Mesenchymal stem cell (in vitro differentiated cells and primary cell): ENCODE results near the gene AXIN2.
A peak's percentile ranks its signal among the peaks of the same experiment; 100 is the strongest.

Experiments
- DNase-seq: peaks from one replicate; pipeline ENCODE4 v3.0.0-alpha.2; 2013
- H2AFZ ChIP-seq: one replicate; pipeline ENCODE4 v1.6.1; 2013; ENCODE audit warnings: low read depth, mild to moderate bottlenecking, control low read depth, inconsistent platforms, low read length, moderate library complexity
- H2AK5ac ChIP-seq: 2 replicates; pipeline ENCODE4 v1.6.1; 2013; ENCODE audit warnings: low read length, moderate library complexity, mild to moderate bottlenecking, inconsistent platforms; ENCODE audit not compliant: severe bottlenecking
- H2BK120ac ChIP-seq: one replicate; pipeline ENCODE4 v1.6.1; 2013; ENCODE audit warnings: low read depth, mild to moderate bottlenecking, inconsistent platforms, low read length, moderate library complexity
- H2BK12ac ChIP-seq, 2 experiments: one replicate each; pipeline ENCODE4 v1.6.1; 2013; ENCODE audit warnings: inconsistent platforms in 2 of 2, low read length in 2 of 2, mild to moderate bottlenecking in 2 of 2, moderate library complexity in 2 of 2, control low read depth in 1 of 2
- H2BK15ac ChIP-seq: one replicate; pipeline ENCODE4 v1.6.1; 2013; ENCODE audit warnings: mild to moderate bottlenecking, low read depth, inconsistent platforms; ENCODE audit not compliant: poor library complexity, severe bottlenecking
- H2BK5ac ChIP-seq: 2 replicates; pipeline ENCODE4 v1.6.1; 2013; ENCODE audit warnings: low read depth, mild to moderate bottlenecking, low read length, control low read depth, inconsistent platforms; ENCODE audit not compliant: poor library complexity, severe bottlenecking
- H3K14ac ChIP-seq, 2 experiments: one replicate each; pipeline ENCODE4 v1.6.1; 2013; ENCODE audit warnings: inconsistent platforms in 2 of 2, low read length in 2 of 2, control low read depth in 1 of 2, mild to moderate bottlenecking in 1 of 2, moderate library complexity in 1 of 2
- H3K18ac ChIP-seq, 2 experiments: one replicate each; pipeline ENCODE4 v1.6.1; 2013; ENCODE audit warnings: inconsistent platforms in 2 of 2, low read length in 2 of 2, control low read depth in 1 of 2, low read depth in 1 of 2, mild to moderate bottlenecking in 1 of 2
- H3K23ac ChIP-seq, 2 experiments: one replicate each; pipeline ENCODE4 v1.6.1; 2013; ENCODE audit warnings: inconsistent platforms in 2 of 2, low read length in 2 of 2, mild to moderate bottlenecking in 2 of 2, moderate library complexity in 2 of 2, control low read depth in 1 of 2
- H3K27ac ChIP-seq: 2 replicates; pipeline ENCODE4 v1.5.1; 2013; ENCODE audit warnings: mild to moderate bottlenecking, moderate library complexity, low read length, control low read depth, inconsistent platforms; ENCODE audit not compliant: poor library complexity, severe bottlenecking
- H3K27me3 ChIP-seq, 2 experiments: 2 replicates each; pipeline versions ENCODE4 v1.6.1 to v1.7.0; 2013; ENCODE audit warnings: low read length in 2 of 2, mild to moderate bottlenecking in 2 of 2, moderate library complexity in 2 of 2, control low read depth in 1 of 2, inconsistent platforms in 1 of 2; ENCODE audit not compliant: control insufficient read depth in 1 of 2, insufficient read depth in 1 of 2
- H3K36me3 ChIP-seq, 2 experiments: 2 replicates each; pipeline versions ENCODE4 v1.6.1 to v1.7.0; 2013; ENCODE audit warnings: low read length in 2 of 2, control low read depth in 1 of 2, inconsistent platforms in 1 of 2, low read depth in 1 of 2, mild to moderate bottlenecking in 1 of 2; ENCODE audit not compliant: insufficient read depth in 2 of 2, control insufficient read depth in 1 of 2
- H3K4ac ChIP-seq, 2 experiments: one replicate each; pipeline ENCODE4 v1.6.1; 2013; ENCODE audit warnings: inconsistent platforms in 2 of 2, low read length in 2 of 2, mild to moderate bottlenecking in 2 of 2, moderate library complexity in 2 of 2, control low read depth in 1 of 2, low read depth in 1 of 2
- H3K4me1 ChIP-seq: 2 replicates; pipeline ENCODE4 v1.6.1; 2013; ENCODE audit warnings: low read depth, low read length, control low read depth; ENCODE audit not compliant: control insufficient read depth, insufficient read depth
- H3K4me2 ChIP-seq: 2 replicates; pipeline ENCODE4 v1.6.1; 2013; ENCODE audit warnings: low read length, mild to moderate bottlenecking, inconsistent platforms; ENCODE audit not compliant: poor library complexity, severe bottlenecking
- H3K4me3 ChIP-seq, 2 experiments: 2 replicates each; pipeline versions ENCODE4 v1.5.1 to v1.7.0; 2013; ENCODE audit warnings: low read length in 2 of 2, mild to moderate bottlenecking in 2 of 2, control low read depth in 1 of 2, low read depth in 1 of 2; ENCODE audit not compliant: insufficient read depth in 1 of 2
- H3K79me1 ChIP-seq: replicated peaks from 2 replicates; pipeline ENCODE4 v1.6.1; 2013; ENCODE audit warnings: mild to moderate bottlenecking, control low read depth, low read length, inconsistent platforms; ENCODE audit not compliant: poor library complexity, severe bottlenecking
- H3K9ac ChIP-seq: 2 replicates; pipeline ENCODE4 v1.7.0; 2013; ENCODE audit warnings: mild to moderate bottlenecking, low read length, moderate library complexity
- H3K9me3 ChIP-seq: 2 replicates; pipeline ENCODE4 v1.7.0; 2013; ENCODE audit warnings: mild to moderate bottlenecking, low read length; ENCODE audit not compliant: control insufficient read depth
- H4K8ac ChIP-seq: one replicate; pipeline ENCODE4 v1.6.1; 2013; ENCODE audit warnings: inconsistent platforms, mild to moderate bottlenecking, low read length, moderate library complexity
- H4K91ac ChIP-seq: one replicate; pipeline ENCODE4 v1.6.1; 2013; ENCODE audit warnings: mild to moderate bottlenecking, low read length, inconsistent platforms
- WGBS: methylation state at CpG from one replicate; pipeline ENCODE4 v1.1.7; 2013; ENCODE audit warnings: mixed read lengths; 5-methylcytosine and 5-hydroxymethylcytosine counted together

AXIN2 gene

DNA sequence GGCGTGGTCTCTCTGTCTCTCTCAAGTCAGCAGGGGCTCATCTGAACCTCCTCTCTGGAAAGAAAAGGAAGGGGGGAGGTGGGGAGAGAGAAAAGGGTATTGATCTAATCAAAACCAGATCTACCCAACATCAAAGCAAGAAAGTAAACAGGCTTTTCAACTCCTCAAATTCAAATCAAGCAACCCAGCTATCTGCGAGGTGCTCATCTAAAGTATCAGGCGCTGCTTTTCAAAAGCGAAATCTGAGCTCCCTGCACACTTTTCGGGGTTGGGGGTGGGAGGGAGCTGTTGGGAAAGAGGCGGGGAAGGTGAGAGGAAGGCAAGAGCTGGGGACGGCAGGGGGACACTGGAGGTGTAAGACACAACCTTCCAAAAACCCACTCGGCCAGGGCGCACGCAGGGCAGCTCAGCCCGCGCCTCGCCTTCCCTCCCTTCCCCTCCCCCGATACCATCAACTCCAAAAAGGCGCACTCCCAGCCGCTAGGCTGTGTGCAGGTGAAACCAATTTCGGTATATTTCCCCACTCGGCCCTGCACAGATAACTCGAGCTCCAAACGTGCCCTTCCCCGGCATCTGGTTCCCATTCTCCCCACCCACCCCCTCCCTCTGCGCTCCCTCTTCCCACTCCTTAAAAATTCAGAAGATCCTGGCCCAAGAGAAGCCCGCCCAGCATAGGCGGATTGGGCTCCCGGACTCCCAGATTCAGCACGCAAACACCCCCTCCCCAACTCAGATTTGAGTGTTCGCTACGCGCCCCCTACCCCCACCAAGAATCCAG, 2.6 kb downstream of the AXIN2 start:
- DNase-seq: no peak
- no peak overlapping the region for H2BK5ac ChIP-seq
- H3K4me2 ChIP-seq: peak overlapping the region; percentile 96
- no peak overlapping the region for H3K23ac ChIP-seq
- H2BK120ac ChIP-seq: no peak overlapping the region
- H3K4ac ChIP-seq: no peak overlapping the region
- H3K9ac ChIP-seq: peak overlapping the region; percentile 88
- no peak overlapping the region for H4K8ac ChIP-seq
- no peak overlapping the region for H2BK15ac ChIP-seq
- H3K9me3 ChIP-seq: no peaks in the 10 kb centered on the region
- peaks cover 27% of the 10 kb centered on the region for H3K79me1 ChIP-seq
- no peak overlapping the region for H2AK5ac ChIP-seq
- no peaks in the 10 kb centered on the region for H3K27me3 ChIP-seq
- H3K14ac ChIP-seq: no peak overlapping the region
- no peak overlapping the region for H2AFZ ChIP-seq
- 2% methylated on average over 25 of the region's 29 CpGs for WGBS
- H3K4me1 ChIP-seq: peaks cover 36% of the 10 kb centered on the region
- peaks cover 9 to 16% of the 10 kb centered on the region in 2 experiments for H3K36me3 ChIP-seq
- H2BK12ac ChIP-seq: no peak overlapping the region
- peak overlapping the region; percentile 65 to 88 for H3K4me3 ChIP-seq
- H3K27ac ChIP-seq: no peak overlapping the region
- H3K18ac ChIP-seq: no peak overlapping the region
- no peak overlapping the region for H4K91ac ChIP-seq

DNA sequence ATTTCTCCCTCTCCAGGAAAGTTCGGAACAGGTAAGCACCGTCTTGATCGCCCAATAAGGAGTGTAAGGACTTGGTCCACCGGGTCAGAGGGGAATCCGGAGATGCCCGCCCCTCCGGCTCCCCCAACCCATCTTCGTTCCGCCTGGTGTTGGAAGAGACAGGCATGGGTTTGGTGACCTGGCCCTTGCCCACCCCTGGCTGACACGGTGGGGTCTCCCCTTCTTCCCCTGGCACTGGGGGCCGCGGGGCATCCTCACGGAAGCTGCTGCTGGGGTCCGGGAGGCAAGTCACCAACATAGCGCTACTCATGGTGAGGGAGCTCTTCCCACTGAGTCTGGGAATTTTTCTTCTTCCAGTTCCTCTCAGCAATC, 3.2 kb downstream of the AXIN2 start:
- peaks cover 32% of the 10 kb centered on the region for H3K4me1 ChIP-seq
- H3K27ac ChIP-seq: no peak overlapping the region
- no peak overlapping the region for H2BK120ac ChIP-seq
- H3K9me3 ChIP-seq: no peaks in the 10 kb centered on the region
- H2BK12ac ChIP-seq: no peak overlapping the region
- no peak overlapping the region for H4K8ac ChIP-seq
- peaks cover 29% of the 10 kb centered on the region for H3K79me1 ChIP-seq
- peaks cover 9 to 16% of the 10 kb centered on the region in 2 experiments for H3K36me3 ChIP-seq
- H2BK15ac ChIP-seq: no peak overlapping the region
- no peak for DNase-seq
- peak overlapping the region; percentile 57 for H2AK5ac ChIP-seq
- H3K4ac ChIP-seq: no peak overlapping the region
- no peak overlapping the region for H2BK5ac ChIP-seq
- 53% methylated on average over 10 of the region's 15 CpGs for WGBS
- H3K14ac ChIP-seq: no peak overlapping the region
- no peak overlapping the region for H3K18ac ChIP-seq
- H4K91ac ChIP-seq: no peak overlapping the region
- H3K9ac ChIP-seq: no peak overlapping the region
- H3K4me2 ChIP-seq: peak overlapping the region; percentile 96
- H3K23ac ChIP-seq: no peak overlapping the region
- peak overlapping the region; percentile 43 to 88 for H3K4me3 ChIP-seq
- H2AFZ ChIP-seq: no peak overlapping the region
- H3K27me3 ChIP-seq: no peaks in the 10 kb centered on the region

DNA sequence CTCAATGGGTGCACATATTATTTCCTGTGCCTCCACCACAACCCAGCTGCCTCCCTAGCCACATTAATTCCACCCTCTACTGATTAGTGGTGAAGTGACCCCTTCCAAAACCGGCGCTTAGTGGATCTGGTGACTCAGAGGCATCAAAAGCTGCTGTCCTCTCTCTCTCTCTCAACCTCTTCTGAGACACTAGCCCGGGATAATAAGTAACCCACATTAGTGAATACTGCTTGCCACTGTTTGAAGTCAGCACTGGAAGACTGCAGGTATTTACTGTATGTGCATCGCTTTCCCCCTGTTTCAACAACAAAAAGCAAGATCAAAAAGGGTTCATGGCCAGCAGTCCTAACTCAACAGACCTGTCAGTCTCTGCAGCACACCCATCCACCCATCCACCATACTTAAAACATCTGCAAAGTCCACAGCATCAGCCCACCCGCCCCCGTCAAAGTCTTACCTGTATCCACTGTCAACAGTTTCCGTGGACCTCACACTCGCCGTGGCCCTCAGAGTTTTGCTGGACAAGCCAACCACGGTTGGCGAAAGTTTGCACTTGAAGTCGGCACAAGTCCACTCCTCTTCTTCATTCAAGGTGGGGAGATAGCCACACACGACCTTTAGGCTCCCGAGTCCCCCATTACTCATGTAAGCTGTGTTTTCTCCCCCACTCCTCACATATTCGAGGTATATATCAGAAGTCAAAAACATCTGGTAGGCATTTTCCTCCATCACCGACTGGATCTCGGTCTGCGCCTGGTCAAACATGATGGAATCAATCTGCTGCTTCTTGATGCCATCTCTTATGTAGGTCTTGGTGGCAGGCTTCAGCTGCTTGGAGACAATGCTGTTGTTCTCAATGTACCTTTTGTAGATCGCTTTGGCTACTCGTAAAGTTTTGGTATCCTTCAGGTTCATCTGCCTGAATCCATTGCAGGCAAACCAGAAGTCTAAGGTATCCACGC, 3.8 kb downstream of the AXIN2 start:
- Histone ChIP-seq H3K4me2 (peak overlapping the region; percentile 56), H3K4me1 (peaks cover 32% of the 10 kb centered on the region), H3K36me3 (peaks cover 9 to 16% of the 10 kb centered on the region in 2 experiments), H2BK5ac (no peak overlapping the region), H3K27me3 (no peaks in the 10 kb centered on the region), H3K27ac (peak overlapping the region; percentile 21), H3K9ac (no peak overlapping the region), H3K14ac (no peak overlapping the region), H2BK120ac (no peak overlapping the region), H2BK15ac (no peak overlapping the region), H4K91ac (no peak overlapping the region), H4K8ac (no peak overlapping the region), H3K18ac (no peak overlapping the region), H3K4ac (no peak overlapping the region), H3K4me3 (no peak overlapping the region), H3K9me3 (no peaks in the 10 kb centered on the region), H3K23ac (no peak overlapping the region), H2AK5ac (peak overlapping the region; percentile 57), H3K79me1 (peaks cover 29% of the 10 kb centered on the region), H2AFZ (no peak overlapping the region), H2BK12ac (no peak overlapping the region)
- 76% methylated on average over 21 of the region's 21 CpGs for whole genome bisulfite sequencing
- peak; percentile 16 for DNase-seq

DNA sequence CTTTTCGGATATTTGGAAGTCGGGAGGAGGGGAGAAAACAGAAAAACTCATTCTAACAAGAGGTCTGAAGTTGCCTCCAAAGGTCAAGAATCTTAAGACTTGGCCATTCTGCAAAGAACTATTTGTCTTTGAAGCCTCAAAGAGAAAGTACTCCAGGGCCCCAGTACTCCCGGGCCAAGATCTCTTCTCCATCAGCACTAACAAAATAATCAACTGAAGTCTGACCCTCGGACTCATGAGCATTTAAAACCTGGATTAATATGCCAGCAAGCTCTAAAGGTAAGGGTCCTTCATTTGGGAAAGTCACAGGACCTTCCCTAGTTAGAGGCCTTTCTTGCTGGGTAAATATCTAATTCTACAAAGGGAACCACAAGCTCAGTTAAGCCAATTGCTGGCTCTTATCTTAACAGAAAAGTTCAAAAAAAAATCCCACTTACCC, 4.5 kb downstream of the AXIN2 start:
- peak; percentile 18 for DNase-seq
- Histone ChIP-seq H3K9ac (no peak overlapping the region), H3K14ac (no peak overlapping the region), H3K79me1 (peaks cover 35% of the 10 kb centered on the region), H2BK15ac (no peak overlapping the region), H4K91ac (no peak overlapping the region), H2BK12ac (no peak overlapping the region), H2AFZ (no peak overlapping the region), H3K9me3 (no peaks in the 10 kb centered on the region), H3K36me3 (peaks cover 9 to 16% of the 10 kb centered on the region in 2 experiments), H3K4me2 (peak overlapping the region; percentile 44), H3K23ac (no peak overlapping the region), H4K8ac (no peak overlapping the region), H3K18ac (no peak overlapping the region), H3K27ac (peak overlapping the region; percentile 36), H2AK5ac (no peak overlapping the region), H3K27me3 (no peaks in the 10 kb centered on the region), H2BK5ac (no peak overlapping the region), H3K4ac (no peak overlapping the region), H3K4me1 (peaks cover 33% of the 10 kb centered on the region), H2BK120ac (no peak overlapping the region), H3K4me3 (no peak overlapping the region)
- WGBS: 0% methylated on average over 3 of the region's 4 CpGs
